WERI-Rb-1 (cell line): ENCODE measurements around the gene MKX.

Experiments
- DNase-seq: peaks from one replicate; pipeline ENCODE4 v3.0.0-alpha.2; 2020
- H3K27ac ChIP-seq: fragments of 250-450 bp; sonication (Bioruptor Pico); 2 replicates; pipeline ENCODE4 v1.5.1; 2020; ENCODE audit warnings: mild to moderate bottlenecking, moderate library complexity
- H3K27me3 ChIP-seq: fragments of 250-450 bp; sonication (Bioruptor Pico); 2 replicates; pipeline ENCODE4 v1.5.1; 2021; ENCODE audit warnings: mild to moderate bottlenecking, low read depth, moderate library complexity; ENCODE audit not compliant: insufficient read depth, severe bottlenecking
- H3K36me3 ChIP-seq: fragments of 250-450 bp; sonication (Bioruptor Pico); 2 replicates; pipeline ENCODE4 v1.5.1; 2020; ENCODE audit warnings: mild to moderate bottlenecking, moderate library complexity
- H3K4me3 ChIP-seq: 2 replicates; pipeline ENCODE4 v1.5.1; 2011; ENCODE audit warnings: low read depth, mild to moderate bottlenecking, control low read depth, low read length
- H3K9me3 ChIP-seq: fragments of 250-450 bp; sonication (Bioruptor Pico); 2 replicates; pipeline ENCODE4 v1.5.1; 2021; ENCODE audit warnings: mild to moderate bottlenecking, moderate library complexity; ENCODE audit not compliant: severe bottlenecking
- TF ChIP-seq, protein P1 (sequence below): IDR thresholded peaks from 2 replicates; pipeline ENCODE4 v1.5.1; 2011; ENCODE audit warnings: low read depth, mild to moderate bottlenecking, control low read depth, inconsistent platforms, low read length

MKX gene

GRCh38 chr10:27774831-27775230, 29.2 kb upstream of the MKX start:
- no peak overlapping the region for H3K27ac ChIP-seq
- DNase-seq: no peak
- no peaks in the 10 kb centered on the region for H3K27me3 ChIP-seq
- no peaks in the 10 kb centered on the region for H3K9me3 ChIP-seq
- no peaks in the 10 kb centered on the region for H3K36me3 ChIP-seq
- no peak overlapping the region for H3K4me3 ChIP-seq
- TF ChIP-seq, protein P1, sequence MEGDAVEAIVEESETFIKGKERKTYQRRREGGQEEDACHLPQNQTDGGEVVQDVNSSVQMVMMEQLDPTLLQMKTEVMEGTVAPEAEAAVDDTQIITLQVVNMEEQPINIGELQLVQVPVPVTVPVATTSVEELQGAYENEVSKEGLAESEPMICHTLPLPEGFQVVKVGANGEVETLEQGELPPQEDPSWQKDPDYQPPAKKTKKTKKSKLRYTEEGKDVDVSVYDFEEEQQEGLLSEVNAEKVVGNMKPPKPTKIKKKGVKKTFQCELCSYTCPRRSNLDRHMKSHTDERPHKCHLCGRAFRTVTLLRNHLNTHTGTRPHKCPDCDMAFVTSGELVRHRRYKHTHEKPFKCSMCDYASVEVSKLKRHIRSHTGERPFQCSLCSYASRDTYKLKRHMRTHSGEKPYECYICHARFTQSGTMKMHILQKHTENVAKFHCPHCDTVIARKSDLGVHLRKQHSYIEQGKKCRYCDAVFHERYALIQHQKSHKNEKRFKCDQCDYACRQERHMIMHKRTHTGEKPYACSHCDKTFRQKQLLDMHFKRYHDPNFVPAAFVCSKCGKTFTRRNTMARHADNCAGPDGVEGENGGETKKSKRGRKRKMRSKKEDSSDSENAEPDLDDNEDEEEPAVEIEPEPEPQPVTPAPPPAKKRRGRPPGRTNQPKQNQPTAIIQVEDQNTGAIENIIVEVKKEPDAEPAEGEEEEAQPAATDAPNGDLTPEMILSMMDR: no peak

GRCh38 chr10:27771231-27771630, 25.6 kb upstream of the MKX start:
- Histone ChIP-seq H3K27ac (no peak overlapping the region), H3K27me3 (no peaks in the 10 kb centered on the region), H3K36me3 (no peaks in the 10 kb centered on the region), H3K4me3 (no peak overlapping the region), H3K9me3 (no peaks in the 10 kb centered on the region)
- no peak for DNase-seq
- TF ChIP-seq, protein P1: no peak

DNA sequence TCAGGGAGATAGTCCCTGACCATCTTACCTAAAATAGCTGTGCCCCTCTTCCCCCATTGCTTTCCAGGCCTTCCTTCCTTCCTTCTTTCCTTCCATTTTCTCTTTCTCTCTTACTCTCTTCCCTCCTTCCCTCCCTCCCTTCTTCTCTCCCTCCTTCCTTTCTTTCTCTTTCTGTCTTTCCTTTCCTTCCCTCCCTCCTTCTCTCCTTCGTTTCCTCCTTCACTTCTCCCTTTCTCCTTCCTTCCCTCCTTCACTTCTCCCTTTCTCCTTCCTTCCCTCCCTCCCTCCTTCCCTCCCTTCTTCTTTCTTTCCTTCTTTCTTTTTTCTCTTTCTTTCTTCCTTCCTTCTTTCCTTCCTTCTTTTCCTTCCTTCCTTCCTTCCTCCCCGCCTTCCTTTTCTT, 24.6 kb upstream of the MKX start:
- Histone ChIP-seq H3K4me3 (no peak overlapping the region), H3K9me3 (no peaks in the 10 kb centered on the region), H3K27me3 (no peaks in the 10 kb centered on the region), H3K27ac (no peak overlapping the region), H3K36me3 (no peaks in the 10 kb centered on the region)
- TF ChIP-seq, protein P1: no peak
- no peak for DNase-seq

DNA sequence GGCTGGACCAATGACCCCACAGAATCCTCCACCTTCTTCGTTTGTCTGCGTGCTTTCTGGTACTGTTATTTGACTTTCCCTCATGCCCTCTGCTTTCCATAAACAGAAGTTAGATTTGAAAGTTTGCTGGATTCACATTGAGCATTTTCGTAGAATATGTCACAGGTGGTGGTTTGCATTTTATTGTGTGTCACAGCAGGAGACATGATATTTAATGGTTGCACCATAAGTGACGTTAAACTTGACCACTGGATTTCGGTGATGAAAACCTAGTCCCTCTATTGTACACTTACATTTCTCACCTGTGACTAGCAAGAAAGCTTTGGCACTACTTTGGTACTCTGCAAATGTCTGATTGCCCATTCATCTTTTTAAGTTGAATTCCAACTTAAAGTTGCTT, 15.2 kb upstream of the MKX start:
- no peak overlapping the region for H3K4me3 ChIP-seq
- H3K36me3 ChIP-seq: no peaks in the 10 kb centered on the region
- H3K27me3 ChIP-seq: no peaks in the 10 kb centered on the region
- TF ChIP-seq, protein P1: no peak
- no peaks in the 10 kb centered on the region for H3K9me3 ChIP-seq
- no peak overlapping the region for H3K27ac ChIP-seq
- no peak for DNase-seq

- no peak for DNase-seq
- no peaks in the 10 kb centered on the region for H3K9me3 ChIP-seq
- H3K27me3 ChIP-seq: no peaks in the 10 kb centered on the region
- no peak overlapping the region for H3K4me3 ChIP-seq
- H3K36me3 ChIP-seq: no peaks in the 10 kb centered on the region
- no peak overlapping the region for H3K27ac ChIP-seq
- TF ChIP-seq, protein P1: no peak
Measured at GRCh38 chr10:27759483-27760272, 14.1 kb upstream of the MKX start.
